Gastroesophageal sphincter (tissue), 3 donors: ENCODE results near the gene KLC1.

Experiments used
- CTCF ChIP-seq, 4 experiments: fragments of 200-600 bp in 2 of 4; fragments of 450-650 bp in 2 of 4; sonication (generic) in 1 of 4; IDR thresholded peaks; one replicate each; pipeline ENCODE4 v1.5.1; 2017 to 2019; ENCODE audit warnings: antibody characterized with exemption in 4 of 4, mild to moderate bottlenecking in 2 of 4, moderate library complexity in 2 of 4
- EP300 ChIP-seq: sonication (generic); formaldehyde crosslinking; IDR thresholded peaks from one replicate; pipeline ENCODE4 v1.6.1; 2017; ENCODE audit warnings: antibody characterized with exemption, mild to moderate bottlenecking

GRCh38 chr14:103729496-103730448 lies 100.8 kb downstream of the KLC1 start:
- TF ChIP-seq EP300 (no peak), CTCF (IDR thresholded peaks at IDR 0.05) (no peak)
